IMR-90 (cell line): ENCODE results near the gene DBH. TPM values are rescaled to one million over a fixed set of nuclear protein-coding genes. Genes with fewer than 3 reads are reported as not detected.

Source experiments
- ATAC-seq: fragments of 200-7000 bp; cut with Tn5 transposase; 2 replicates; pipeline ENCODE4 v1.9.1; 2020; ENCODE audit warnings: low read depth, mild to moderate bottlenecking, moderate library complexity
- BruUV-seq: library from RNA; stranded (reverse); fragments of 400-500 nt; replicated peaks from 2 replicates; lab custom pipeline; 2021; lab: Mats Ljungman, UMichigan
- CTCF ChIA-PET: fragments of 300-600 bp; formaldehyde crosslinking; extraction: SDS; loops from one replicate; lab custom pipeline; 2021; ENCODE audit warnings: antibody characterized with exemption; lab: Yijun Ruan, JAX
- POLR2A ChIA-PET: fragments of 300-600 bp; sonication (Branson Sonifier 250); formaldehyde crosslinking; loops from one replicate; lab custom pipeline; 2022; ENCODE audit warnings: antibody characterized with exemption; ENCODE audit not compliant: unreplicated experiment; lab: Charles Lee
- DNase-seq: peaks from one replicate; pipeline ENCODE4 v3.0.0; 2013
- H2AFZ ChIP-seq: replicated peaks from 2 replicates; pipeline ENCODE3; 2013; ENCODE audit warnings: low read length, mild to moderate bottlenecking; ENCODE audit not compliant: poor library complexity
- H2AK5ac ChIP-seq: 2 replicates; pipeline ENCODE4 v1.6.1; 2013; ENCODE audit warnings: low read depth, low read length, inconsistent platforms
- H2AK9ac ChIP-seq: replicated peaks from 2 replicates; pipeline ENCODE3; 2013; ENCODE audit warnings: mild to moderate bottlenecking, low read depth, low read length, moderate library complexity; ENCODE audit not compliant: poor library complexity
- H2BK120ac ChIP-seq: 2 replicates; pipeline ENCODE4 v1.6.1; 2013; ENCODE audit warnings: low read depth, low read length, inconsistent platforms
- H2BK15ac ChIP-seq: 3 replicates; pipeline ENCODE4 v1.6.1; 2013; ENCODE audit warnings: low read depth, low read length, inconsistent platforms
- H2BK20ac ChIP-seq: 2 replicates; pipeline ENCODE4 v1.6.1; 2013; ENCODE audit warnings: low read depth, mild to moderate bottlenecking, inconsistent platforms, low read length, moderate library complexity
- H2BK5ac ChIP-seq: 2 replicates; pipeline ENCODE4 v1.6.1; 2013; ENCODE audit warnings: mild to moderate bottlenecking, low read depth, low read length, inconsistent platforms; ENCODE audit not compliant: poor library complexity, severe bottlenecking
- H3K14ac ChIP-seq: replicated peaks from 2 replicates; pipeline ENCODE4 v1.6.1; 2013; ENCODE audit warnings: low read depth, low read length, inconsistent platforms
- H3K18ac ChIP-seq: 2 replicates; pipeline ENCODE4 v1.6.1; 2013; ENCODE audit warnings: low read depth, low read length, control low read depth
- H3K23ac ChIP-seq: 2 replicates; pipeline ENCODE4 v1.6.1; 2013; ENCODE audit warnings: low read depth, low read length, inconsistent platforms
- H3K27ac ChIP-seq: 2 replicates; pipeline ENCODE4 v1.5.1; 2013; ENCODE audit warnings: mild to moderate bottlenecking, control low read depth, low read length; ENCODE audit not compliant: insufficient read depth
- H3K27me3 ChIP-seq: 2 replicates; pipeline ENCODE4 v1.6.1; 2013; ENCODE audit warnings: low read length; ENCODE audit not compliant: control insufficient read depth, insufficient read depth
- H3K36me3 ChIP-seq: 2 replicates; pipeline ENCODE4 v1.6.1; 2013; ENCODE audit warnings: low read length, mixed read lengths; ENCODE audit not compliant: control insufficient read depth, insufficient read depth
- H3K4ac ChIP-seq: 2 replicates; pipeline ENCODE4 v1.6.1; 2013; ENCODE audit warnings: low read depth, low read length, inconsistent platforms
- H3K4me1 ChIP-seq: 2 replicates; pipeline ENCODE4 v1.6.1; 2013; ENCODE audit warnings: low read length, mixed read lengths; ENCODE audit not compliant: control insufficient read depth, insufficient read depth
- H3K4me2 ChIP-seq: 2 replicates; pipeline ENCODE4 v1.6.1; 2013; ENCODE audit warnings: low read depth, mild to moderate bottlenecking, control low read depth, low read length, moderate library complexity
- H3K4me3 ChIP-seq: 2 replicates; pipeline ENCODE4 v1.5.1; 2013; ENCODE audit warnings: low read depth, mild to moderate bottlenecking, control low read depth, low read length, moderate library complexity; ENCODE audit not compliant: insufficient read depth
- H3K56ac ChIP-seq: 2 replicates; pipeline ENCODE4 v1.6.1; 2013; ENCODE audit warnings: low read length, inconsistent platforms; ENCODE audit not compliant: insufficient read depth; ENCODE audit errors: extremely low read depth
- H3K79me1 ChIP-seq, 2 experiments: 2 replicates each; pipeline ENCODE4 v1.6.1; 2013; ENCODE audit warnings: low read length in 2 of 2, inconsistent platforms in 1 of 2, low read depth in 1 of 2
- H3K9ac ChIP-seq: 2 replicates; pipeline ENCODE4 v1.6.1; 2013; ENCODE audit warnings: low read depth, low read length, control low read depth
- H3K9me1 ChIP-seq: 2 replicates; pipeline ENCODE4 v1.6.1; 2013; ENCODE audit warnings: low read length, inconsistent platforms; ENCODE audit not compliant: insufficient read depth
- H3K9me3 ChIP-seq: 2 replicates; pipeline ENCODE4 v1.6.1; 2013; ENCODE audit warnings: low read length; ENCODE audit not compliant: control insufficient read depth, insufficient read depth
- H4K20me1 ChIP-seq: 2 replicates; pipeline ENCODE4 v1.6.1; 2013; ENCODE audit warnings: low read length, inconsistent platforms; ENCODE audit not compliant: insufficient read depth
- H4K5ac ChIP-seq: 2 replicates; pipeline ENCODE4 v1.6.1; 2013; ENCODE audit warnings: mild to moderate bottlenecking, low read depth, low read length, control low read depth
- H4K8ac ChIP-seq, 2 experiments: 2 replicates each; pipeline ENCODE4 v1.6.1; 2013; ENCODE audit warnings: low read depth in 2 of 2, low read length in 2 of 2, control low read depth in 1 of 2, inconsistent platforms in 1 of 2
- H4K91ac ChIP-seq: 2 replicates; pipeline ENCODE4 v1.6.1; 2013; ENCODE audit warnings: low read depth, low read length, inconsistent platforms; ENCODE audit not compliant: insufficient read depth
- CEBPB ChIP-seq: IDR thresholded peaks from 2 replicates; pipeline ENCODE4 v1.6.1; 2012; ENCODE audit warnings: low read depth, low read length, improper control_type of control experiment
- CTCF ChIP-seq: conservative IDR thresholded peaks from 2 replicates; pipeline ENCODE4 v1.5.1; 2012; ENCODE audit warnings: mild to moderate bottlenecking, low read depth, low read length, improper control_type of control experiment
- MXI1 ChIP-seq: IDR thresholded peaks from 2 replicates; pipeline ENCODE4 v1.6.1; 2012; ENCODE audit warnings: low read depth, mild to moderate bottlenecking, low read length, moderate library complexity, borderline replicate concordance
- NFE2L2 ChIP-seq: fragments of 150-350 bp; IDR thresholded peaks from 2 replicates; pipeline ENCODE4 v1.6.1; 2016; ENCODE audit warnings: low read depth, mild to moderate bottlenecking, low read length
- POLR2A ChIP-seq: IDR thresholded peaks from 2 replicates; pipeline ENCODE4 v1.6.1; 2012; ENCODE audit warnings: mild to moderate bottlenecking, low read depth, low read length
- RFX5 ChIP-seq: IDR thresholded peaks from 2 replicates; pipeline ENCODE4 v1.8.0; 2012; ENCODE audit warnings: low read depth, mild to moderate bottlenecking, low read length, moderate library complexity
- WGBS, 2 experiments: methylation state at CpG; one replicate each; pipeline versions ENCODE4 v1.1.5 to v1.1.7; 2013; ENCODE audit warnings: missing lambda C conversion rate in 2 of 2; ENCODE audit not compliant: insufficient read length in 1 of 2; ENCODE audit errors: extremely low coverage in 2 of 2; 5-methylcytosine and 5-hydroxymethylcytosine counted together
- dilution Hi-C: fragments of 300-500 bp; cut with HindIII; formaldehyde crosslinking; loops from one replicate; pipeline ENCODE4 v1.14.3; 2018; ENCODE audit warnings: low sequenced_read_pairs; ENCODE audit not compliant: unreplicated experiment
- in situ Hi-C: fragments of 300-500 bp; cut with MboI; formaldehyde crosslinking; loops from 3 replicates; pipeline ENCODE4 v1.14.3; 2019; ENCODE audit warnings: low sequenced_read_pairs, inconsistent platforms, mixed read lengths
- intact Hi-C: fragments of 100-400 bp; cut with micrococcal nuclease; formaldehyde crosslinking; loops from 2 replicates; pipeline ENCODE4 v1.10.0; 2022
- polyA plus RNA-seq, 3 experiments: library from polyadenylated mRNA; depleted of rRNA; stranded (reverse); fragments of >200 nt; gene quantifications; 2 replicates each; pipeline ENCODE4 v1.2.3, GENCODE V29; 2012; ENCODE audit warnings: low replicate concordance in 1 of 3
- total RNA-seq: library from RNA; depleted of rRNA; stranded (reverse); fragments of >200 nt; gene quantifications from 2 replicates; pipeline ENCODE4 v1.2.3, GENCODE V29; 2012

Gene DBH
- total and polyA plus RNA-seq, 2 of the 4 experiments (the other 2 are of a cell fraction) = not detected

- ChIA-PET POLR2A (no interaction called here), CTCF (interaction anchor here (0.6 to 1.2 kb wide), 2 partner anchors 9 to 298 kb away, joined by 6 to 7 read pairs; partner anchors contain the start of gene FAM163B)
- Histone ChIP-seq H2AFZ (no peak overlapping the region), H3K14ac (no peak overlapping the region), H3K18ac (no peak overlapping the region), H3K4ac (no peak overlapping the region), H3K56ac (no peak overlapping the region), H3K9me1 (no peaks in the 10 kb centered on the region), H4K20me1 (no peaks in the 10 kb centered on the region), H2BK20ac (no peak overlapping the region), H2BK5ac (no peak overlapping the region), H3K27ac (no peak overlapping the region), H2AK5ac (no peak overlapping the region), H3K4me3 (no peak overlapping the region), H4K91ac (no peak overlapping the region), H3K4me1 (no peaks in the 10 kb centered on the region), H2BK120ac (no peak overlapping the region), H4K8ac (no peak overlapping the region), H4K5ac (no peak overlapping the region), H3K9ac (no peak overlapping the region), H2AK9ac (no peak overlapping the region), H3K4me2 (no peak overlapping the region), H3K79me1 (no peaks in the 10 kb centered on the region), H2BK15ac (no peak overlapping the region), H3K36me3 (no peaks in the 10 kb centered on the region), H3K27me3 (peaks cover 56% of the 10 kb centered on the region), H3K23ac (no peak overlapping the region), H3K9me3 (no peaks in the 10 kb centered on the region)
- no peak for ATAC-seq
- in situ Hi-C loops (no loop called here), dilution Hi-C loops (no loop called here), intact Hi-C loops (no loop called here)
- no peak for TF ChIP-seq NFE2L2
- TF ChIP-seq RFX5 = no peak
- TF ChIP-seq CEBPB = no peak
- no peak for TF ChIP-seq CTCF
- TF ChIP-seq MXI1 = no peak
- TF ChIP-seq POLR2A = no peak
- WGBS, 2 experiments = 85% methylated on average over 5 of the region's 10 CpGs; no CpG with 5 or more reads in 1 of the 2 experiments
- BruUV-seq = no TSS peak
- DNase-seq = no peak
Measured at GRCh38 chr9:133618726-133619125, 17.4 kb upstream of the DBH start.
